Esophagus squamous epithelium (tissue), 4 donors: Measurements from ENCODE around the gene SPO11.

Source experiments
- POLR2A ChIP-seq, 4 donors: fragments of 450-650 bp; IDR thresholded peaks; one replicate each; pipeline ENCODE4 v1.6.1; 2017; ENCODE audit warnings: antibody characterized with exemption in 4 of 4, mild to moderate bottlenecking in 4 of 4, moderate library complexity in 3 of 4
- TF ChIP-seq, protein P1 (sequence below), 6 experiments: fragments of 450-650 bp in 4 of 6; fragments of 200-600 bp in 2 of 6; sonication (generic) in 2 of 6; IDR thresholded peaks; one replicate each; pipeline ENCODE4 v1.5.1; 2016 to 2019; ENCODE audit warnings: antibody characterized with exemption in 6 of 6, mild to moderate bottlenecking in 4 of 6, moderate library complexity in 4 of 6

DNA sequence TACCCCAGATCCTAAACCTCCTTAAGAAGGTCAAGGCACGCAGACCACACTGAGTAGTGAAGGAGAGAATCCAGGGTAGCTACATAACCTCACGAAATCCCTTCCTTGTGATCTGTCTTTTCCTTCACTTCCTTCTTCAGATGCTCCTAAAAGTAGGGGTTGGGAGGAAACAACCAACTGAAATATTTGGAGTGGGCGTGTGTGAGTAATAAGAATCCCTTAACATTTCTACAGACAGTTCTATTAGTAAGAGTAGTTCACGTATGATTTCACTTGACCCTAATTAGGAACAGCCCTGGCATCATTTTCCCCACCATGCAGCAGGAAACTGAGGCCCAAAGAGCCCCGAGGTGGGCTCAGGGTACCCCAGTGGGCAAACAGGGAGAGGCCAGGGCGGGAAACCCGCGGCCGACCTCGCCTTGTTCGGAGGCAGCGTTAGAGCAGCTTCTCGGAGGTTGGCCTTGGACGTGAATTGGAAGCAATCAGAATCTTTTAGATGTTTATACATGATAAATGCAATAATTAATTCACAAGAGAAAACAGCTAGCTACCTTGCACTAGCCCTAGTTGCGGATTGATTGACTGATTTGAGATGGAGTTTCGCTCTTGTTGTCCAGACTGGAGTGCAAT lies 20.6 kb downstream of the SPO11 start:
- no peak for TF ChIP-seq POLR2A (IDR thresholded peaks at IDR 0.05)
- TF ChIP-seq, protein P1, sequence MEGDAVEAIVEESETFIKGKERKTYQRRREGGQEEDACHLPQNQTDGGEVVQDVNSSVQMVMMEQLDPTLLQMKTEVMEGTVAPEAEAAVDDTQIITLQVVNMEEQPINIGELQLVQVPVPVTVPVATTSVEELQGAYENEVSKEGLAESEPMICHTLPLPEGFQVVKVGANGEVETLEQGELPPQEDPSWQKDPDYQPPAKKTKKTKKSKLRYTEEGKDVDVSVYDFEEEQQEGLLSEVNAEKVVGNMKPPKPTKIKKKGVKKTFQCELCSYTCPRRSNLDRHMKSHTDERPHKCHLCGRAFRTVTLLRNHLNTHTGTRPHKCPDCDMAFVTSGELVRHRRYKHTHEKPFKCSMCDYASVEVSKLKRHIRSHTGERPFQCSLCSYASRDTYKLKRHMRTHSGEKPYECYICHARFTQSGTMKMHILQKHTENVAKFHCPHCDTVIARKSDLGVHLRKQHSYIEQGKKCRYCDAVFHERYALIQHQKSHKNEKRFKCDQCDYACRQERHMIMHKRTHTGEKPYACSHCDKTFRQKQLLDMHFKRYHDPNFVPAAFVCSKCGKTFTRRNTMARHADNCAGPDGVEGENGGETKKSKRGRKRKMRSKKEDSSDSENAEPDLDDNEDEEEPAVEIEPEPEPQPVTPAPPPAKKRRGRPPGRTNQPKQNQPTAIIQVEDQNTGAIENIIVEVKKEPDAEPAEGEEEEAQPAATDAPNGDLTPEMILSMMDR (IDR thresholded peaks at IDR 0.05), result no peak
